SK-N-SH (cell line): ENCODE measurements around the gene CFAP65. TPM values are rescaled to one million over a fixed set of nuclear protein-coding genes. Genes with fewer than 3 reads are reported as not detected.
A peak's percentile ranks its signal among the peaks of the same experiment; 100 is the strongest.

Source experiments
- CTCF ChIA-PET: fragments of 300-600, 350-600 bp; formaldehyde crosslinking; extraction: SDS; loops from one replicate; lab custom pipeline; 2021; lab: Yijun Ruan, JAX
- POLR2A ChIA-PET: fragments of 350-600 bp; sonication (Branson Sonifier 250); formaldehyde crosslinking; extraction: SDS; loops from one replicate; lab custom pipeline; 2020; ENCODE audit warnings: antibody characterized with exemption, inconsistent platforms; lab: Yijun Ruan, JAX
- DNase-seq: peaks from one replicate; pipeline ENCODE4 v3.0.0; 2012
- H2AFZ ChIP-seq: fragments of 200-600 bp; sonication (generic); 2 replicates; pipeline ENCODE4 v1.8.1; 2016; ENCODE audit warnings: antibody characterized with exemption, mild to moderate bottlenecking, low read depth
- H3F3A ChIP-seq: fragments of 200-600 bp; sonication (generic); replicated peaks from 2 replicates; pipeline ENCODE3; 2016; ENCODE audit warnings: antibody characterized with exemption, mild to moderate bottlenecking; ENCODE audit not compliant: insufficient read depth
- H3K27ac ChIP-seq, 2 experiments: fragments of 200-500 bp in 1 of 2; fragments of 200-600 bp in 1 of 2; sonication (Bioruptor generic) in 1 of 2; sonication (generic), shearing (Covaris generic) in 1 of 2; 2 replicates each; pipeline versions ENCODE4 v1.5.1 to v1.6.1; 2014 to 2016; ENCODE audit warnings: low read depth in 2 of 2, inconsistent platforms in 1 of 2, low read length in 1 of 2, mild to moderate bottlenecking in 1 of 2, mixed read lengths in 1 of 2
- H3K27me3 ChIP-seq: fragments of 200-600 bp; sonication (generic), shearing (Covaris generic); 2 replicates; pipeline ENCODE4 v1.6.1; 2016; ENCODE audit warnings: mixed run types; ENCODE audit not compliant: insufficient read depth
- H3K36me3 ChIP-seq, 2 experiments: fragments of 200-500 bp in 1 of 2; fragments of 200-600 bp in 1 of 2; sonication (Bioruptor generic) in 1 of 2; sonication (generic) in 1 of 2; replicated peaks in 1 of 2; 2 replicates each; pipeline versions ENCODE3 to v1.5.1; 2014 to 2016; ENCODE audit warnings: low read length in 1 of 2, mild to moderate bottlenecking in 1 of 2; ENCODE audit not compliant: insufficient read depth in 2 of 2, control insufficient read depth in 1 of 2
- H3K4me1 ChIP-seq, 2 experiments: fragments of 200-500 bp in 1 of 2; fragments of 200-600 bp in 1 of 2; sonication (Bioruptor generic) in 1 of 2; sonication (generic), shearing (Covaris generic) in 1 of 2; 2 replicates each; pipeline versions ENCODE4 v1.5.1 to v1.6.1; 2014 to 2016; ENCODE audit warnings: low read depth in 1 of 2, low read length in 1 of 2, mixed run types in 1 of 2; ENCODE audit not compliant: insufficient read depth in 2 of 2, control insufficient read depth in 1 of 2
- H3K4me2 ChIP-seq: fragments of 200-600 bp; sonication (generic), shearing (Covaris generic); 2 replicates; pipeline ENCODE4 v1.6.1; 2017; ENCODE audit warnings: mixed run types
- H3K4me3 ChIP-seq, 2 experiments: fragments of 200-500 bp in 1 of 2; fragments of 200-600 bp in 1 of 2; sonication (Bioruptor generic) in 1 of 2; sonication (generic), shearing (Covaris generic) in 1 of 2; 2 replicates each; pipeline versions ENCODE4 v1.5.1 to v1.8.1; 2014 to 2016; ENCODE audit warnings: low read depth in 2 of 2, inconsistent platforms in 1 of 2, low read length in 1 of 2, mild to moderate bottlenecking in 1 of 2, mixed read lengths in 1 of 2, moderate library complexity in 1 of 2
- H3K79me2 ChIP-seq: fragments of 200-600 bp; sonication (generic); 2 replicates; pipeline ENCODE4 v1.8.1; 2017; ENCODE audit warnings: mild to moderate bottlenecking; ENCODE audit not compliant: insufficient read depth
- H3K9ac ChIP-seq: fragments of 200-600 bp; sonication (generic); 2 replicates; pipeline ENCODE4 v1.6.1; 2017; ENCODE audit warnings: mixed run types
- H3K9me2 ChIP-seq: fragments of 200-600 bp; sonication (generic); 2 replicates; pipeline ENCODE4 v1.6.1; 2017; ENCODE audit warnings: mixed run types
- H3K9me3 ChIP-seq: fragments of 200-600 bp; sonication (generic); 2 replicates; pipeline ENCODE4 v1.6.1; 2017; ENCODE audit warnings: mixed run types, mild to moderate bottlenecking, moderate library complexity
- H4K20me1 ChIP-seq: fragments of 200-600 bp; sonication (generic); 2 replicates; pipeline ENCODE4 v1.6.1; 2017; ENCODE audit warnings: mild to moderate bottlenecking, mixed run types; ENCODE audit not compliant: insufficient read depth
- CTCF ChIP-seq: fragments of 200-600 bp; sonication (generic); IDR thresholded peaks from 2 replicates; pipeline ENCODE4 v1.6.1; 2017; ENCODE audit warnings: antibody characterized with exemption, mild to moderate bottlenecking, moderate library complexity
- EZH2phosphoT487 ChIP-seq: fragments of 200-600 bp; sonication (generic); IDR thresholded peaks from 2 replicates; pipeline ENCODE4 v1.6.1; 2017; ENCODE audit warnings: low read depth, mixed run types, mild to moderate bottlenecking, antibody characterized with exemption, moderate library complexity, borderline replicate concordance
- FOSL2 ChIP-seq: IDR thresholded peaks from 2 replicates; pipeline ENCODE4 v1.4.0; 2012; ENCODE audit warnings: low read depth, mild to moderate bottlenecking, moderate library complexity, borderline replicate concordance
- JUND ChIP-seq: IDR thresholded peaks from 2 replicates; pipeline ENCODE4 v1.4.0; 2012
- NRF1 ChIP-seq: IDR thresholded peaks from 2 replicates; pipeline ENCODE4 v1.6.1; 2012; ENCODE audit warnings: low read depth, mild to moderate bottlenecking, low read length
- WGBS: methylation state at CpG from one replicate; pipeline ENCODE4 v1.1.6; 2017; ENCODE audit warnings: low lambda C conversion rate; 5-methylcytosine and 5-hydroxymethylcytosine counted together
- polyA plus RNA-seq, 3 experiments: library from polyadenylated mRNA; depleted of rRNA; stranded (reverse); fragments of >200 nt; gene quantifications; 2 replicates each; pipeline ENCODE4 v1.2.3, GENCODE V29; 2012

The CFAP65 gene
- polyA plus RNA-seq, 1 of the 3 experiments (the other 2 are of a cell fraction) = 0.95 TPM

GRCh38 chr2:219062081-219062480, 20.8 kb upstream of the CFAP65 start:
- 96% methylated on average over 6 of the region's 6 CpGs for WGBS
- Histone ChIP-seq H3F3A (peaks cover 3% of the 10 kb centered on the region), H3K9me2 (no peaks in the 10 kb centered on the region), H3K27ac (no peak overlapping the region), H4K20me1 (peaks cover 7% of the 10 kb centered on the region), H3K36me3 (no peaks in the 10 kb centered on the region), H3K4me3 (no peak overlapping the region), H3K4me2 (no peak overlapping the region), H3K4me1 (peaks cover 0 to 16% of the 10 kb centered on the region in 2 experiments; a peak in 1 of 4 replicates), H3K79me2 (no peaks in the 10 kb centered on the region), H3K9ac (no peak overlapping the region), H2AFZ (no peak overlapping the region), H3K9me3 (no peaks in the 10 kb centered on the region), H3K27me3 (peaks cover 40% of the 10 kb centered on the region)
- no peak for DNase-seq
- CTCF ChIA-PET = interaction anchor here (0.8 to 15.5 kb wide), 13 partner anchors 13 to 210 kb away, joined by 3 to 205 read pairs (median 5); partner anchors contain the start of genes CFAP65 and NHEJ1
- POLR2A ChIA-PET = no interaction called here
- TF ChIP-seq CTCF = no peak
- no peak for TF ChIP-seq NRF1
- TF ChIP-seq FOSL2 = no peak

- H3K4me3 ChIP-seq = peak within 1 kb of the TSS in 1 of 2 experiments; percentile 35; a peak in 1 of 4 replicates
- H3K9ac ChIP-seq = no peak within 1 kb of the TSS
- no peak within 1 kb of the TSS for H2AFZ ChIP-seq
- peaks cover 0 to 16% of the 10 kb centered on the region in 2 experiments; a peak in 1 of 4 replicates for H3K4me1 ChIP-seq
- CTCF ChIA-PET = interaction anchor here (0.7 to 15.5 kb wide), 22 partner anchors 9 to 234 kb away, joined by 3 to 205 read pairs (median 4); partner anchors contain the start of genes CFAP65 and NHEJ1
- H3K4me2 ChIP-seq = peak within 1 kb of the TSS; percentile 52; the same call in 1 of the 2 replicates
- 45% methylated on average over 6 of the region's 76 CpGs for WGBS
- peaks cover 7% of the 10 kb centered on the region for H4K20me1 ChIP-seq
- H3K27me3 ChIP-seq = peaks cover 40% of the 10 kb centered on the region
- no peaks in the 10 kb centered on the region for H3K36me3 ChIP-seq
- POLR2A ChIA-PET = interaction anchor here (0.6 kb wide), 1 partner anchor 226 kb away, joined by 3 read pairs; no protein-coding TSS in a partner anchor
- TF ChIP-seq JUND (no peak), EZH2phosphoT487 (peak; percentile 86; the same call in 1 of the 2 replicates)
- peaks cover 3% of the 10 kb centered on the region for H3F3A ChIP-seq
- H3K27ac ChIP-seq = no peak within 1 kb of the TSS
- H3K9me2 ChIP-seq = no peaks in the 10 kb centered on the region
- no peaks in the 10 kb centered on the region for H3K79me2 ChIP-seq
- peak; percentile 81 for DNase-seq
- H3K9me3 ChIP-seq = no peaks in the 10 kb centered on the region
Observed at GRCh38 chr2:219060821-219061791, 19.8 kb upstream of the CFAP65 start, which contains the start of gene IHH. IHH (minus strand) TSS chr2:219060921; CDS start chr2:219060467, 454 bp downstream.
